ENCODE measurements around the gene SLC1A2.

SLC1A2 gene

DNA sequence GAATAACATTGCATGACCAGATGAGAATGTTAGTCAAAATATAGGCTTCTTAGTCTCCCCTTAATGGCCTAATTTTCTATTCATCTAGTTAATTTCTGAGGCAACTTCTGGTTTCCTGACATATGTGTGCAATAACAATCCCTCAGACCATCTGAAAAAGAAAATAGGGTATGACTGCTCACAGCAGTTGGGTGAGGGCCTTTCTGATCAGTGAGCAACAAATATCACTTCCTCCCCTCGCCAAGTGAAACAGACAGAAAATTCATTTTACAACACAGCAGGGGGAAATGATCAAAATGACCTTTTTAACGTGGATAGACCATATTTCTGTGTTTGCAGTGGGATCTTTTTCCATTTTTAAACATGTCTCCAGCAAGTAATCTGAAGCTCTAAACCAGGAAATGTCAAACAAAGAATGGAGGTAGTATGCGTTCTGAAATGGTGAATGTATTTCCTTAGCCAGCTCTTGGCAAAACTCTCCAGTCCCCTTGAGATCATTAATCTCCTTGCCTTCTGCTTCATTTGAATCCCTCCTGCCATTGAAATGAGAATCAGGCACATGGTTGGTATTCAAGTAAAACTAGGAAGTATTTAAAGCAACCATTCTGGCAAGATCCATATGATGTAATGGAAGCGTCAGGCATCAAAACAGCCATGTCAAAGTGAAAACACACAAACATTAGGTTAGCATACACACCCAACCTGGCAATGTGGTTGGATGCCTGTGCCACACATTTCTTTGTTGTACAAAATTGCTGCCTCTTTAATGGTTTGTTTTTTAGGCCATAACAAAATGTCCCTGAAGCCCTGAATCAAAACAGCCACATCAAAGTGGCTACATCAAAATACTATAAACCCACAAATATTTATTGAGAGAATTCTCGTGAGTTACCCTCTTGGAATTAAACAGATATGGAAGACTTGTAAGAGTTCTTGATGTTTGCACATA is 100.1 kb downstream of the SLC1A2 start:
- in situ Hi-C loops (cut with HindIII; ENCODE audit: low pct_ligation_motif_present, low pct_unique_long_range_greater_than_20kb, low sequenced_read_pairs): no loop called here
- no peak for DNase-seq

DNA sequence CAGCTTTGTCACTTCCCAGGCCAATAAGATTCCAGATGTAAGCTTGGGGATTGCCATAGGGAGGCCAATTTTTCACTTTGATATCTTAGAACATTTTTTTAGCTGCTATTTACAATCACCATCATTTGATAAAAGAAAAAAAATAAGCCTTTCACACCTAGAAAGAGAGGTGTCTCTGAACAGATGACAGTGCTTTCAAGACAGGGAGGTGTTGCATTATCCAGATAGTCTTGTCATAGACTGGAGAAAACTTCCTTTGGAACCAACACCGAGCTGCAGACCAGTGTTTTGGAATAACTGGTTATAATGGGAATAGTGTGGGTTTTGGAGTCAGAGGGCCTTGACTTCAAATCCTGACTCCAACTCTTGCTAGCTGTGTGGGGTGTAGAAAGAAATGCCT is 101.0 kb downstream of the SLC1A2 start:
- DNase-seq: no peak
- in situ Hi-C loops (cut with HindIII; ENCODE audit: low pct_ligation_motif_present, low pct_unique_long_range_greater_than_20kb, low sequenced_read_pairs): no loop called here

DNA sequence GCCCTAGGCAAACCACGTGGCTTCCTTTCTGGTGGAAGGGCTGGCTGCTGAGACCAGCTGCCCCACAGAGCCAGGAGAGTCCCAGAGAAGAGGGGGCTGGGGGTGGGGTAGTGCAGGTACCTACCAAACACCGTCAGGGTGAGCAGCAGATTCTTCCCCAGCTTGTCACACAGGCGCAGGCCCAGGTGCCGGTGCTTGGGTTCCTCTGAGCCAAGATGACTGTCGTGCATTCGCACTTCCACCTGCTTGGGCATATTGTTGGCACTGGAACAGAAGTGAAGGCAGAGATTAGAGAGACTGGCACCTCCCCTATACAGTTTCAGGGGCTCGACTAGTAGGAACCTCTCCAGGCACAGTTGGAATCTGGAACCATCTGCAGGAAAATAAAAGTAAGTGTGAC is 102.1 kb downstream of the SLC1A2 start:
- no peak for DNase-seq
- in situ Hi-C loops (cut with HindIII; ENCODE audit: low pct_ligation_motif_present, low pct_unique_long_range_greater_than_20kb, low sequenced_read_pairs): no loop called here

DNA sequence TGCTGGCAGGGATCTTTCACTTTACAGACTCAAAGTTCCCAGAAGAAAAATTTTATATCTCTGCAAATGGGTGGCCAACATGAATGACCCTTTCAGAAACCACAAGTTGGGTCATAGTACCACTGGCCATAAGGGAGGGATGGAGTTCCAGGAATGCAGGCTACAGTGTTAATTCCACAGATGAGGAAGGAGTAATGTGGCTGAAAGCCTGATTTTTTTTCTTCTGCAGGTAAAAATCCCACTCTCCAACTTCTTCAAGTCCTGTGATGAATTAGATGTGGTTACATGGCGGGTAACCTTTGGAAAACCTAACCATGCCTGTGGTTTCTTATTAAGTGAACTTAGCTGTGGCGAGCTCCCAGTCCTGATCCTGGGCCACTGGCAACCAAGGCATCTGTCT is 103.2 kb downstream of the SLC1A2 start:
- in situ Hi-C loops (cut with HindIII; ENCODE audit: low pct_ligation_motif_present, low pct_unique_long_range_greater_than_20kb, low sequenced_read_pairs): no loop called here
- DNase-seq: no peak

DNA sequence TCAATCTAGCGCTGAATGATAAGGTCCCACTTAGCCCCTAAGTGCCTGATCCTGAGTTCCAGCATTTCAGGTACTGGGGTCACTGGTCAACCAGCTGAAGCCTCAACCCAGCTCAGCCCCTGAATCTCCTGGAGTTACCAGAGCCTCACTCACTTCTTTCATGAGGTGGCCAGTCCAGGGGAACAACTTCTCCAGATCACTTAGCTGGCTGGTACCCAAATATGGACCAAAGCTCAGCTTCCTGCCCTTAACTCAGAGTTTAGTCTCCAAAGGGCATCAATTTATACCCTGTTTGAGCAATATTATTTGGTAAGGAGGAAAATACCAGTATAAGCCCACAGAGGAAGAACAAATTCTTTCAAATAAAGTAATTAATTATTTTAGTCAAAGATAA is 105.6 kb downstream of the SLC1A2 start:
- no peak for DNase-seq
- in situ Hi-C loops (cut with HindIII; ENCODE audit: low pct_ligation_motif_present, low pct_unique_long_range_greater_than_20kb, low sequenced_read_pairs): no loop called here

DNA sequence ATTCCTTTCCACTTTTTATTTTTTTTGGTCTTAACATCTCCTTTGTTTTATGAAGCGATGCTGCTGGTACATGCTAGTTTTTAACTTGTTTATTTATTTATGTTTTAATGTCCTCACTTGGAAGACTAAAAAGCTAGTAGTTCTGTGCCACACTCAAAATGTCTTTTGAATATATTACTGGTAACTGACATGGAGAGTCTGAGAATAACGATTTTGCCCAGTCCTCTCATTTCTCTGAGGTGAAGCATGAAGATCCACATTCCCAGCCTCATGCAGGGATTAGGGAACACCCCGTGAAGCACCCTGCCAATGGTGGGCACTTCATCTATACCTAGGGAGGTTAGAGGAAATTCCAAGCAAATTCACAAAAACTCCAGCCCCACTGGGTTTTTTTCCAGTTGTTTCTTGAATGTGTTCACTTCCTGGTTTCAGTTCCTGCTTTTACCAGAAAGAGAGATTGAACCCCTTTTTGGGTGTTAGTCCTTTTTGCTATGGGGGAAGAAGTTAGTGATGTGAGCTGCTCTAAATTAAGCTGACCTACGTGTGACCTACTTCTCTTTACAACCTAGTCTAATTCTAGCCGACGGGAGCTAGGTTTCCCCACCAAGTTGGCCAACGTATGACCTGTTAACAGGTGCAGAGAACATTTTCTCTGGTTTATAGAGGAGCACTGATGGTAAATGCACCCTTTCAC is 106.1 kb downstream of the SLC1A2 start:
- DNase-seq: no peak
- in situ Hi-C loops (cut with HindIII; ENCODE audit: low pct_ligation_motif_present, low pct_unique_long_range_greater_than_20kb, low sequenced_read_pairs): no loop called here

DNA sequence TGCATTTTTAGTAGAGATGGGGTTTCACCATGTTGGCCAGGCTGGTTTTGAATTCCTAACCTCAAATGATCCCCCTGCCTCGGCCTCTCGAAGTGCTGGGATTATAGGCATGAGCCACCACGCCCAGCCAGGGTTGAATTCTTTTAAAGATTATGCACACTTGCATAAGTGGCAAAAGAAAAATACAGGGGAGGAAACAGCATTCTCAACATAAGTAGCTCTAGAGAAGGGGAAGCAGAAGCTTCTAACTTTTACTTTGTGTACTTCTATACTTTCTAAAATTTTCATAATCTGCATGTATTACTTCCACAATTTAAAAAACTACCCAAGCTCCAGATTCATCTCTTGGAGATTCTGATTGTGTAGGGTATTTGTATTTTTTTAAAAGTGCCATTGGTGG is 108.0 kb downstream of the SLC1A2 start:
- in situ Hi-C loops (cut with HindIII; ENCODE audit: low pct_ligation_motif_present, low pct_unique_long_range_greater_than_20kb, low sequenced_read_pairs): no loop called here

DNA sequence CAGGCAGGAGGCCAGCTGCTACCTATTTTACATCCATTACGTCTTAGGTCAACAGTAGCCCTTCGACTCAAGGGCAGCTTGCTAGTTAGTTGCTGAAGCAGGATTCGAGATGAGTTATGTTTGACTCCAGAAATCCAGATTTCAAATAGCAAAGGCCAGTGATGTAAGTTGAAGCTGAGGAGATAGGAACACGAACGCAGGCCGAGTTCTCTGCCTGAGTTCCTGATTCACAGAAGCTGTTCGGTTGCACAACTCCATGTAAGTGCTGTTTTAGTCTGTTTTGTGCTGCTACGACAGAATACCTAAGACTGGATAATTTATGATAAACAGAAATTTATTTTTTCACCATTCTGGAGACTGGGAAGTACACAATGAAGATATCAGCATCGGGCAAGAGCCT is 111.2 kb downstream of the SLC1A2 start:
- in situ Hi-C loops (cut with HindIII; ENCODE audit: low pct_ligation_motif_present, low pct_unique_long_range_greater_than_20kb, low sequenced_read_pairs): no loop called here
- no peak for DNase-seq

More for the DNA sequence above, 108.0 kb downstream of the SLC1A2 start:
- DNase-seq: no peak

DNA sequence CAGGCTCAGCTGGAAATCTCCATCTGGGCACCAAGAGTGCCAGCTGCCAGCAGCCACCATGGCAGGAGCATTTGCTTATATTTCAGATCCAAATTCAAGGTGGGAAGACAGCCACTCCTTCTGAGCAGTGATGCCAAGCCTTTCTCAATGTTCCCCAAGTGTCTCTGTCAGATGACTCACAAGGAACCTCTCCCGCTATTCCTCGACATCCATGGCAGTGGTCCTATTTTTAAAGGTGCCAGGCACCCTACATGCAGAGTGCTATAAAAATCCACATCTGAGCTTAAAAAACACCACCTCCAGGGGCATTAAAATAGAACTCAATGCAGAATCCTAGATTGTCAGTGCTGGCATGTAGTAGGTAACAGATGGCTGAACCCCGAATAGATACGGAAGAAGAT is 112.1 kb downstream of the SLC1A2 start:
- no peak for DNase-seq
- in situ Hi-C loops (cut with HindIII; ENCODE audit: low pct_ligation_motif_present, low pct_unique_long_range_greater_than_20kb, low sequenced_read_pairs): no loop called here

DNA sequence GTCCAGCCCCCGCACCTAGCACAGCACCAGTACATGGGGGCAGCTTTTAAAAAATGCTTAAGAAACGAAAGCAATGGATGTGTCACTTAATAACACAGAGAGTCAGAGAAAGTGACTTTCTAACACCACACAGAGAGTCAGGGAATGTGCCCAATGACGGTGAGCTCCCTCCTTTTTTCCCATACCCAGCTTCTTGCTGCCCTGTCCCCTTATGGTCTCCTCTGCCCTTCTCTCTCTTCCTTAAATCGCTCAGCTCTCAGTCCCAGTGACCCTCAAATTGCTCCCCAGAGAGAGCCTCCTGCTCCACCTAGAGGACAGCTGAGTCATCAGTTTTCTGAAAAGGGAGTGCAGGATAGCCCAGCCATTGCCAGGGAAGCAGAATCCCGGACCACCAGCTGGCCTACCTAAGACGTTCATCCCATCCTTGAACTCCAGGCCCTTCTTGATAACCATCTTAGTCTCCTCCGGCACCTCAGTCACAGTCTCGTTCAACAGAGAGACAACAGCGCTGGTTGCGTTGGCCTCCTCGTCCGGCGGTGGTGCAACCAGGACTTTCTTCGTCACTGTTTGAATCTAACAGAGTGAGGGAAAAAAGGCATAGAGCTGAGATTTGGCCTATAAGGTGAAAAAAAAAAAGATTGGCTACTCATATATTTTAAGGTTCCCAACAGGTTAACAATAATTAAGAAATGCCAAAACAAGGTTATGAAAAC is 113.5 kb downstream of the SLC1A2 start:
- DNase-seq: peak; percentile 57
- in situ Hi-C loops (cut with HindIII; ENCODE audit: low pct_ligation_motif_present, low pct_unique_long_range_greater_than_20kb, low sequenced_read_pairs): no loop called here

DNA sequence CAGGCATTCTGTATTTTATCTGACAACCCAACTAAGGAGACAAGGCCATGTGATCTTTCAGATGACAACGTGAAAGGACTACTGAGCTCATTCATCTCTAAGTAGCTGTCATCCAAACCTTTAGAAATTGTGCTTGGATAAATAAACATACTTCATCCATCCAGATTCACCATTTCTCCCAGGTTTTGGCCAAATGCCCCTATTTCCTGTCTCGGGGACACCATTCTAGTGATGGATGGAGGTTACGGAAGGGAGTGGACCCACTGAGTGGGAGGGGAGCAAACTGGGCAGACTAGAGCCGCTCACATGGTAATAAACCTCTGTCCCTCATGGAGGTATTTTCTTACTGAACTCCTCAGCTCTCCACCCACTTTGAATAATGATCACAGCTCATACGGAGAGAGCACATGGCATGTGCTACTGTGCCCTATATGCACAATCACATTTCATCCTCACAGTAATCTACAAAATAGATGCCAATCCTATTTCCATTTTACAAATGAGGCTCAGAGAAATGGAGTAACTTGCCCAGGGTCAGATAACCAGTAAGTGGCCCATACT is 114.4 kb downstream of the SLC1A2 start:
- DNase-seq: no peak
- in situ Hi-C loops (cut with HindIII; ENCODE audit: low pct_ligation_motif_present, low pct_unique_long_range_greater_than_20kb, low sequenced_read_pairs): no loop called here

DNA sequence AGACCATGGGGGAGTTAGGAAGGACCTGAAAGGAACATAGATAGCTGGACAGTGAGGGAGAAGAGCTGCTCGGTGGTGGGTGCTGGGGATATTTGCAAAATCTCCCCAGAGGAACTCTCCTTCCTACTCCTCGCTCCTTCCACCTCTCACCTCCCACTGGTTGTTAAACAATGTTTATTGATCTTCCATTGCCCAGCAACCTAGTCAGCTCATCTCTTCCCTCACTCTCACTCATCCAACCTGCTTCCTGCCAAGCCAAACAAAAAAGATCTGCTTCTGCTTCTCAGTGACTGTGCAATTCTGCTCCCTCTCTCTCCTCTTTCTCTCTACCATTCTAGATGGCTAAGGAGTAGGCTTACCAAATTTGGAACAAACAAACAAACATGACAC is 115.0 kb downstream of the SLC1A2 start:
- DNase-seq: no peak
- in situ Hi-C loops (cut with HindIII; ENCODE audit: low pct_ligation_motif_present, low pct_unique_long_range_greater_than_20kb, low sequenced_read_pairs): no loop called here

DNA sequence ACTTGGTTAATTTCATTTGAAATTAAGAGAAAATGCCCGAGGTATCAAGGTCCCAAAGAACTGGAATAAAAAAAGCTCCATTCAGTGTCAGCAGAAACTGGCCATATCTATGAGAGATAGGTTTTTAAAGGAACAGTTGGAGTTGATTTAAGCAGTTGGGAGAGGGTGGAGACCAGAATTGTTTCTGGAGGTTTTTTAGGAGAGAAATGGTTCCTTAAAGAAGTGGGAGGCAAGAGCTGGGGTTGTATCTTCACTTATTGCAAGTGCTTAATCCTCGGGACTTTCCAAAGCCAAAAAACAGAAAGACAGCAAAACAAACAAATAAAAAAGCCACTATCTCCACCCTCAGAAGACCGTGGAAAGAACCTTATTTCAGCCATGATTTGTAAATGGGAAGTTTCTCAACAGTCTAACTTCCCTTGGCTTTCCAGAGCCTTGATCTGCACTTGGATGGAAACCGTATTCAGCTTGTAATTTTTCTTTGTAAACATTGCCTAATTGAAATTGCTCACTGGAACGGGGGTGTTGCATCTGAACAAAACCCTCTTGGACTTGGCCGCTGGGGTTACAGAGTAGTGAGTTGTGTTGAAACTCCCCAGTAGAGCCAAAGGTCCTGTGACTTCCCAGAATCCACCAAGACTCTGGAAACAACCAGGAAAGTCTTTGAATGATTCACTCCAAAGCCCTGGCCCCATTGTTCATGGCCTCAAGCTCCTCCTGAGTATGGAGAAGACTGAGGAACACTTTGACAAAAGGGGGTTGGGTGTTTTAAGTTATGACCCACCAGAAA is 115.6 kb downstream of the SLC1A2 start:
- in situ Hi-C loops (cut with HindIII; ENCODE audit: low pct_ligation_motif_present, low pct_unique_long_range_greater_than_20kb, low sequenced_read_pairs): no loop called here
- DNase-seq: no peak

DNA sequence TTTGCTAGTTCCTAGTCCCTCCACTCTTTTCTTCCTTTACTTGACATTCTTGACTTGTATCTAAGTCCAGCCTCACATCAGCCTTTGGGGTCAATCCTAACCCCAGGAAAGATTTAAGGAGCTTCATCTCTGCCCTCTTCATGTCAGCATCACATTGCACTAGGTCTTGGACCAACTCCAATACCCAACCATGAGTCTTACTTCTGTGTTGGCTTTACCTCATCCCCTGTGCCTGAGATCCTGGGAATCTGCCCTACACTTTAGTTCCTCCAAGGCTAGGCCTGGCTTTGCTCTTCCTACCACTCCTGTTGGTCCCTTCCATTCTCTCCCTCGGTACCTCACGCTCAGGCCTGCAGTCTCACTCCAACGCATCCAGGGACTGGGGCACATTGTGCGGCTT is 117.0 kb downstream of the SLC1A2 start:
- in situ Hi-C loops (cut with HindIII; ENCODE audit: low pct_ligation_motif_present, low pct_unique_long_range_greater_than_20kb, low sequenced_read_pairs): no loop called here
- DNase-seq: no peak

DNA sequence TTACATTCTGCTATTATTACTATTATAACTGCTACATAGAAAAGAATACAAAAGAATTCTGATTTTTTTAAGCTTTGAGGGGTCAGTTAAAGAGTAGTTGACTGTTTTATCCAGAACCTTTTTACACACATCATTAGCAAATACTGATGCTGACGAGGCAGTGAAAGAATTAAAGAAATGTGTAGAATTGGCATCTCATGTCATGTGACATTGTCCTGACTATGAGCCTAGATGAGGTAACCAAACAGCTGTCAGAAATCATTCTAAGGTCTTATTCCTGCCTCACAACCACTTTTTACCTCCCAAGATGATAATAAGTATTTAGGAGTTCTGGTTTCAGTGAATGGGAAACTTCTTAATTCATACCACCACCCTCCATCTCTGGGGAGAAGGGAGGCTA is 121.0 kb downstream of the SLC1A2 start:
- in situ Hi-C loops (cut with HindIII; ENCODE audit: low pct_ligation_motif_present, low pct_unique_long_range_greater_than_20kb, low sequenced_read_pairs): no loop called here
- DNase-seq: no peak

DNA sequence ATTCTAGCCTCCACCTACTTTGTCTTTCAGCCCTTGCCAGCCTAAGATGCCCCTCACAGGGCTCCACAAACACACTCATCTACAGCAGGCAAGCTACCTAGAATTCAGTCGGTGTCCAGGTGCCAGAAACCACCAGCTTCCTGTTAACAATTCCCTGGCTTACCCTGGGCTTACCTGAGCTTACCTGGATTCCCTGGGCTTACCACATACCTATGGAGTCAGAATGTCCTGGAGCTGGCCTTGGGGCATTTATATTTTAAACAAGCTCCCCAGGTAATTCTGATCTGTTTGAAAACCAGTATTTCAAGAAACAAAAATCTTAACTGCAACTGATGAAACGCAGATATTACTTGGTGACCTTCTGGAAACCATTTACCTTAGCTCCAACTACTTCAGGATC is 123.6 kb downstream of the SLC1A2 start:
- DNase-seq: no peak
- in situ Hi-C loops (cut with HindIII; ENCODE audit: low pct_ligation_motif_present, low pct_unique_long_range_greater_than_20kb, low sequenced_read_pairs): no loop called here

DNA sequence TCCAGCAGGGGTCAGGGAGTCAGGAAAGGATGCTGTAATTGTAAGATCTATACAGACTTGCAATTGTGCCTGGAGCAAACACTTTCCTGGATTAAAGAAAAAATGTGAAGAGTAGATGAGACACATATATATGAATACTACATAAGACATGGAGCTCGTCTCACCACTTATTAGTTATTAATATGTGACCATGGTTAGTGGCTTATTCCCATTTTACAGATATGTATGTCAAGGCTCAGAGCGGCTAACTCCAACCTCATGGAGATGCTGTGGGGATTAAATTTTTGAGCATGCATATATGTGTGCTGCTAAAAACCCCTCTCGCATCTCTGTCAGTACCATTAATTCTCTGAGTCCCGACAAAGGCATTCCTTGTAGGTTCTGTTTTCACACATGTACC is 125.7 kb downstream of the SLC1A2 start:
- no peak for DNase-seq
- in situ Hi-C loops (cut with HindIII; ENCODE audit: low pct_ligation_motif_present, low pct_unique_long_range_greater_than_20kb, low sequenced_read_pairs): no loop called here

DNA sequence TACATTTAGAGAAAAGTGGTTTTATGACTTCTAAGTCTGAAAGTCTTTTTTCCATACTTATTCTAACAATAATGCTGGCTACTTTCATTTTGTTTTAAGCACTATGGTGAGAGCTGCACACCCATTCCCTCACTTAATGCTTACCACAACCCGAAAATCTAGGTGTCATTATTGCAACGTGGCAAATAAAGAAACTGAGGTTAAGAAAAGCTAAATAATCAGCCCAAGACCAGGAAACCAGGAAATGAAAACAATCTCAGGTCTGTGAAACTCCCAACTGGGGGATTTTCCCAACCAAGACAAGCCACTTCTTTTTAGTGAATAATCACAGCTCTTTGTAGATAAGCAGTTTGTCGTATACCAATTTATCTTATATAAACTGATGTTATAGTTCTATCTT is 126.3 kb downstream of the SLC1A2 start:
- no peak for DNase-seq
- in situ Hi-C loops (cut with HindIII; ENCODE audit: low pct_ligation_motif_present, low pct_unique_long_range_greater_than_20kb, low sequenced_read_pairs): no loop called here

Data from ACHN (cell line).